CD4-positive, alpha-beta T cell treated with Interferon gamma for 1 hour (primary cell): ENCODE results near the gene GPC1.

Experiments
- DNase-seq: peaks from one replicate; pipeline ENCODE4 v3.0.0-alpha.2; 2020

The GPC1 gene

DNA sequence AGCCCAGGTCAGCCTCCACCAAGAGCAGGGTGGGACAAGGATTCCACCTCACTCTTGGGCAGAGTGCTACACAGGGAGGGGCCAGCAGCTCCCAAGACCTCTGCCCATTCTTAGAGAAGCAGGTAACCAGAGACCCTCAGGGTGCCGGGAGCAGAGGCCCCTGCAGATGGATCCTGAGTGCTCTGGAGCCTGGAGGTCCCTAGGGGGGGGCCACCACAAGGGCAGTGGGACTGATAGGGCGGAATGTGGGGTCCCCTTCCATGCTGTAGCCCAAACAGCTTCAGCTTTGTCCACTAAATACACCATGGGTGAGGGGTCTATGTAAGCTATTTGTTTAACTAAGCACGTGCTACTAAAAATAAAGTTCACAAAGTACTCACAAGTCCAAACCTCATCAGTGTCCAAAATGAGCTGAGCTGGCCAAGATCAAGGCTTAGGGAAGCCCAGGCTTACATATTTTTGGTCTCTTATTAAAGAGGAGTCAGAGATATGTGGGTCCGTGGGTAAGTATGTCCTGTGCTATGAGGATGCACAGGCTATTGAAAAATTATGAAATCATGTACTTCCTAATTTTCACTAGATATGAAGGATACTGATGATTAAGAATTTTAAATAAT lies 21.5 kb upstream of the GPC1 start:
- no peak for DNase-seq

DNA sequence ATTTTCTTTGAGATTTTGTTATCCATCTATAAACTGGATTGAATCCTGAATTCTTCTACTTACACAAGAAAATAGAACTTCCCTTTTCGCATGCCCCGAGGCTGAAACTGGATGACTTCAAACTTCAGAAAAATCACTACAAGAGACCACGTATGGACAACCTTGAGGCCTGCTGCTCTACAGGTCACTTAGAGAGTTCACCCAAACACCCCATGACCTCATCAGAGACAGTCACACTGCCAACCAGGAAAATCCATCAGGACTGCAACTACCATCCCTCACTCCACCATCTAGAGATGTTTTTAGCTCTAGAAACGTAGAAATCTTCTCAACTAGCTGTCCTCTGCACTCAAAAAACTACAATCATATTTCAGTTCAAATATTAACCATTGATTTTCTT lies 18.6 kb upstream of the GPC1 start:
- DNase-seq, result no peak

DNA sequence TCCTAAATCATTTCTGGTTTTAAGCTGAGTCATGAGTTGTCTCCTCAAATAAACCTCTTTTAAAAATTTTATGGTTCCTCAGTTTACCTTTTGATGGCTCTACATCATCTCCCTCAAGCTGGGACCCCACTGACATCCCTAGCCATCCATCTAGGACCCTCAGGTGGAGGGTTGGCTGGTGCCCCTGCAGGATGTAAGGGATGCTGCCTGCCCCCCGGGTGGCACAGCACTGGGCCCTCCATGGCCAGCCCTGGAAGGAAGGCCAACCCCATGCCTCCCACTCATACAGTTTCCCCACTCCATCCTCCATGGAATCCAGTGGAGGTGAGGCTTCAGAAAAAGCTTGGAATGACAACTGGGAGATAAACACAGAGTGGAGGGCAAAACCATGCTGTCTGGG lies 17.2 kb upstream of the GPC1 start:
- DNase-seq, result no peak

DNA sequence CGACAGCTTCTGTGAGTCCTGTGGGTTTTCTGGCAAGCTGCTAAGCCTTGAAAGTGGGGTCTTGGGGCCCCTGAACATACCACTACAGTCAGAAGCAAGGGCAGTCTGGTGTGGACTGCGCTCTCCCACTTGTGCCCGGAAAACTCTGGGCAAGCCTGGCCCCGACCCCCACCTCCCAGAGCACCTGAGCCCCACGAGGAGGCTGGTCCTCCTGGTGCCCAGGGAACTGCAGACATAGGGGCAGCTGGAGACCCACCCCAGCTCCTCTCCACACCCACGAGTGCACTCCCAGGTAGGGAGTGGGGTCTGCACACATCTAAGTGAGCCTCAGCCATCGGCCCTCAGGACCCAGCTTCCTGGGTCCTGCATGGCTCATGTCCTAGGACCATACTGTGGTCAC lies 16.2 kb upstream of the GPC1 start:
- DNase-seq, result no peak

DNA sequence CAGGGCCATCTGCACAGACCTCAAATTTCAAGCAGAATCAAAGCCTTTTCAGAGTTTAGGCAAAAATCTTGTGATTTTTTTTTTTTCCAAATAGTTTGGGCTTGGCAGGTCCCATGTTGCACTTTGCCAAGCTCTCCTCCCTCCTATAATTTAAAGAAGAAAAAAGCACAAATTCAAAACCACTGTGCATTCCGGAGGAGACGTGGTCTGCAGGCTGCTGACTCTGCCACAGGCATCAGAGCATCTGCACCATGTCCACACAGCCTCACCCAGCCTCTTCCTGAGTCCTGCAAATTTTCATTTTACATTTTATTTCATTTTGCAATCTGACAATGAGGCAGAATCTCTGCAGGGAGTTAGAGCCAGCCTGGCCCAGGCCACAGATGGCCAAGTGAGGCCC lies 15.7 kb upstream of the GPC1 start:
- no peak for DNase-seq

DNA sequence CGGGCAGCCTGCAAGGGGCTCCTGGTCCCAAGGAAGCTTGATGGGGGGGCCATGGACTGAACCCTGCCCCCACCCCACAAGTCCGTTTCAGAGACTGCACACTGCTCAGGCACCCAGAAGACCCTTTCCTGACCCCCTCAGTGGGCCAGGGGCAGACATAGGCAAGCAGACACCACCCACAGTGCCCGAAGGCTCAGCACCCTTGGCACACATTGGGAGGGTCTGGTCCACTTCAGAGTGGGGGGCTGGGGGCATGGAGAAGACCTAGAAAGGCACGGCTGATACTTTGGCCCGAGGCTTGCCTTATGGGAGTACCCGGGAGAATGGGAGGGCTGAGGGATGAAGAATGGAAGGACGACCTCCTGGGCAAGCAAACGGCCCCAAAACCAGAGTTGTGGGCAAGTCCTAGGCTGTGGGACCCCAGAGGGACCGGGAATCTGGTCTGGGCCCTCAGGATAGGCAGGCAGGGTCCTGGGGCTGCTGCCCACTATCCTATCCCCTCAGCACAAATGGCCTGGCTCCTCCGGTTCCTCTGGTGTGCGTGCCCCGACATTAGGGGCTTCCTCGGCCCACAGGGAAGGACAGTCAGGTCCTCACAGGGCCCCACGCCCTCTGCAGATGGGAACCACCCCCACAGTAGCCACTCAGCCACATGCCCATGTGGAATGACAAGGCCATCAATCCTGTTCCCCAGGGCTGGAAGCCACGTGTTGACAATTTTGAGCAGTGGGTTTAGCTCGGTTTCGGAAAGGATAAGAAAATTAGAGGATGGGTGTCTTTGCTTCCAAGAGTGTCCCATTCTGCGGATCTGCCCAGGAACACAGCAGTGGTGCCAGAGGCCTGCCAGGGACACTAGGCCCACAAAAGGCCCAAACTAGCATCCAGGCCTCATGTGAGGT lies 15.0 kb upstream of the GPC1 start:
- no peak for DNase-seq

DNA sequence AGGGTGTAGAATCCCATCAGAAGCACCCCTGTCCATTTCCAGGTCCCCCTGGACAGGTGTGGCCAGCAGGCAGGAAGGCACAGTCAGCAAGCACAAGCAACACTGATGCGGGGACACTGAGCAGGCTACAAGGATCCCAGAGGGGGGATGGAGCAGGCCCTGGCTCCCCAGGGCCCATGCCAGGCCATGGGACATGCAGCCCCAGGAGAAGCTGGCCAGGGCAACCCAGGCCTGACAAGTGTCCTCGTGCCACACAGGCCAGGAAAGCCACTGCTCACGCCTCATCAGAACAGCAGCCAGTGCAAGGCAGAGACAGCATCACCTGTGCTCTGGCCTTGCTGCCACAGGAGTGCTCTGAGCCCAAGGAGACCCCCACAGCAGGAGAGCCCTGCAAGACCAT lies 14.1 kb upstream of the GPC1 start:
- no peak for DNase-seq

DNA sequence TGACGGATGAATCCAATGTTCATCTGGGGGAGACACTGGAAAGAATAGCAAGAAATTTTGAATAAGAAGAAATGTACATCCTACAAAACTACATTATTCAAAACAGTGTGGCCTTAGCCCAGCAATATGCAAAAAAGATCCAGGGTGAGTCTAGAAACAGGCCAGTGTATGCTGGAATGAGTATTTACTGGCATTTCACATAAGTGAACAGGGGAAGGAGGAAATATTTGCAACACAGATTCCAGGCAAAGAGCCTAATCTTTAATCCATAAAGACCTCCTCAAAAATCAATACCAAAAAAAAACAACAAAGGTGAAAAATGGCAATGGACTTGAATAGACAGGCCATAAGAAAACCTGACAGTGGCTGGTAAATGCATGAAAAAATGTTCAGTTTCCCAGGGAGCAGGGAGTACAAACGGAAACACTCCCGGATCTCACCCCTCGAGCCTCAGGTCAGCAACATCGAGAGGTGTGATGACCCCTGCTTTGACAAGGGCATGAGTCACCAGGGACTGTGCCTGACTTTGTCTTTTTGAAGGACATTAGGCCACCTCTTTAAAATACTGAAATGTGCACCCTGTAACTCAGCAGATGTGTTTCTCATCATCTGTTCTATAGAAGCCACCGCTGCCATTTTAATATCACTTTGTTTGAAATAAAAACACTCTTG lies 12.7 kb upstream of the GPC1 start:
- no peak for DNase-seq

DNA sequence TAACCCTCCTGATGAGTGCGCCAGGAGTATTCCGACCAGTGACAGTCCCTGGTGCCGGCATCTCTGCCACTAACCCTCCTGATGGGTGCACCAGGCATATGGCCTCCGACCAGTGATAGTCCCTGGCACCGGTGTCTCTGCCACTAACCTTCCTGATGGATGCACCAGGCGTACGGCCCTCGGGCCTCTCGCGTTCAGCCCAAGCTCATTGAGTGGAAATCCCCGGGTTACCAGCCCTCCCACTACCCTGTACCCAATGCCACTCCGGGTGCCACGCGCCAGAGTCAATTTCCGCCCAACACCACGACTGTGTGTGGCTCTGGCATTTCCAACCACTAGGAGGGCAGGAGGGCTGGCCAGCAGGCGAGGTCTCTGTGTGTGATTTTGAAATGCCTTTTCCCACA lies 11.7 kb upstream of the GPC1 start:
- no peak for DNase-seq

DNA sequence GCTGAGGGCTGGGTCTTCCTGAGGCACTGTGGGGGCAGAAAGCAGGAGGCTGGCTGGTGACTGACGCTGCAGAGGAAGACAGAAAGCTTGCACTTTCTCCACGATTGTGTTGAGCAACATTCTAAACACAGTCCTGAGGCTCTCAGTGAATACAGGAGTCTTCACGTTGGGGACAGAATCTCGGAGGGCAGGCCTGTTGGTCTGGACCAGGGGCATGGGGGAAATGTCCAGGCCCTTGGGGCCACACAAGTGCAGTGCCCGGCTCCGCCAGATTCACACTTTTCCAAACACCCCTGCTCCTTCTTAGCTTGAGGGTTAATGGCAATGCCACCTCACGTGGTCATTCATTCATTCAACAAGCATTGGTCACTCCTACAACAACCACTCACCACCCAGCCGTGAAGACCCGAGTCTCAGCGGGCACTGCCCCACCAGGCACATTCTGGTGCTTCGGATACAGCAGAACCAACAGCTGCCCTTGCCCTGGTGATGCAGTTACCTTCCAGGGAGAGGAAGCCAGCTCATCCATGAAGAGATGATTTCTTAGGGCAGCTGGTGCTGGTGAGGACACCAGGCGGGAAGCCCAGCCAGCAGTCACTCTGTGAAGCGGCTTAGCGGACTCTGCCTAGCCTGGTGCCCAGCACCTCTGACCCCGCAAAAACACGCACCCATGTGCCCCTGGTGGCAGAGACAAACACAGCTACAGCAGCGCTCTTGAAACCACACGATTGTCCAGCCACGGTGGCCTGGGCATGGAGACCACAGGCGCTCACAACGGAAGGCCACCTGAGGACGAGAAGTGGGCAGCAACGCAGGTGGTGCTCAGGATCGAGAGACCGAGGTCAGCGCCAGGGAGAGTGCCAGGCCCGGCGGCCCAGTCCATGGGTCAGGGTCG lies 10.9 kb upstream of the GPC1 start:
- DNase-seq, result no peak

DNA sequence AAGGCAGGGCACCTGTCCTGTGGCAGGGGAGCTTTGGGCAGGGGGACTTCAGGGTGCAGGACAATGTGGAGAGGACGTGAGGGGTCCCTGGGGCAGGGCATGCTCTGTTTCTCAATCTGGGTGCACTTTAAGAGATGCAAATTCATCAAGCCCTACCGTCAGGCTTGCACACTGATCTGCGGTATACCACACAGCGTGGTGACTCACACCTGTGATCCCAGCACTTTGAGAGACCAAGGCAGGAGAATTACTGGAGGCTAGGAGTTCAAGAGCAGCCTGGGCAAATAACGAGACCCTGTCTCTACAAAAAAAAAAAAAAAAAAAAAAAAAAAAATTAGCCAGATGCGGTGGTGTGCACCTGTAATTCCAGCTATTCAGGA lies 10.2 kb upstream of the GPC1 start:
- no peak for DNase-seq

DNA sequence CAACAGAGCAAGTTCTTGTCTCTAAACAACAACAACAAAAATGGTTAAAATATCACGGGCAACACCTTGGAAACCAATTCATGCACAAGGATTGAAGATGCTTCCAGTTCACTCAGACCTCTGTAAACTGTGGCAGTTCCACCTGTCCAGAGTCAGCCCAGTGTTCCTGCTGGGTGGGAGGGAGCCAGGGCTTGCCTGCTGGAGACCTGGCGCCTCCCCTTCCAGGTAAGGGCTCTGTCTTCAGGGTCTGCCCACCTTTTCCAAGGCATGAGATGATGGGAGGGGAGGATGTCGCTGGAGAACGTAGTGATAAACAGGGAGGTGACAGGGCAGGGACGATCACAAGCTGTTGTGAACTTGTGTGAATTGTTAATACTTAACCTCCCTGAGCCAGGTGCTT lies 9.8 kb upstream of the GPC1 start:
- no peak for DNase-seq

DNA sequence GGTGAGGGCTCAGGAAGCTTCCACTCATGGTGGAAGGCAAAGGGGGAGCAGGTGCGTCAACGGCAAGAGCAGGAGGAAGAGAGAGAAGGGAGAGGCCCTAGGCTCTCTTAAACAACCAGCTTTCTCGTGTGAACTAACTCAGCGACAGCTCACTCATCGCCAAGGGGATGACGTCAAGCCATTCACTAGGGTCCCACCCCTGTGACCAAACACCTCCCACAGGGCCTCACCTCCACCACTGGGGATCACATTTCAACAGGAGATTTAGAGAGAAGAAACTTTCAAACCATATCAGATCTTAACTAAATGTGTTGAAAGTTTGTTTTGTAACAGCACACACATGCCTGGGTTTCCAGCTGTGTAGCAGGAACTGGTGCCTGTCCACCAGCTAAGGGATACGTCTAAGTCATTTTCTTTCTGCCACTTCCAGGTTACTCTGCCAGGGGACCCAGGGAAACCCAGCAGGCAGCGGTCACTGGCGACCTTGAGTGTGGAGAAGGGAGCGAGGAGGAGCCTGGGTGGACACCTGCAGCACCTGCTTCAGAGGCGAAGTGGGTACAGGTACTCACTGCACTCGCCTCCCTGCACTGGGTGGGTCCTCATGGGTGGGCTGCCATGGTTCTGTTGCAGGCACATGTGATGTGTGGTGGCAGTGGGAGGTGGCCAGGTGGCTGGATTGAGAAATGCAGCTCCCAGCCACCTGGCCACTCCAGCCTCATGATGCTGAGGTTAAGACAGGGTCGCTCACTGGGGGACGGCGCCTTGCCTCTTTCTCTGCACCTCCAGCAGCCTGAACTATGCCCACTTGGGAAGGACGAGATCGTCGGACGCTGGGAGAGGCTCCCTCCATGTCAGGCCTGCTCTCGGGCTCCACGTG lies 8.4 kb upstream of the GPC1 start:
- no peak for DNase-seq

DNA sequence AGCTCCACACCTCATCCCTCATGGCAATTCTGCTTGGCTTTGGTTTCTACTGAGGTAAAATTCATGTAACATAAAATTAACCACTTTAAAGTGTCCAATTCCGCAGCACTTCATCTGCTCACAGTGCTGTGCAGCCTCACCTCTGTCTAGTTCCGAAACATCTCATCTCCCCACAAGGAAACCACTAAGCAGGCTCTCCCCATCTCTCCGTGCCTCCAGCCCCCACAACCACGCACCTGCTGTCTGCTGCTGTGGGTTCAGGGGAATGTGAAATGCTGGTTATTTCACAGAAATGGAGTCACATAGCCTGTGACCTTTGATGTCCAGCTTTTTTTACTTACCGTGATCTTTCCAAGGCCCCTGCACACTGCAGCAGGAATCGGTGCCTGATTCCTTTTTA lies 7.7 kb upstream of the GPC1 start:
- DNase-seq, result no peak

DNA sequence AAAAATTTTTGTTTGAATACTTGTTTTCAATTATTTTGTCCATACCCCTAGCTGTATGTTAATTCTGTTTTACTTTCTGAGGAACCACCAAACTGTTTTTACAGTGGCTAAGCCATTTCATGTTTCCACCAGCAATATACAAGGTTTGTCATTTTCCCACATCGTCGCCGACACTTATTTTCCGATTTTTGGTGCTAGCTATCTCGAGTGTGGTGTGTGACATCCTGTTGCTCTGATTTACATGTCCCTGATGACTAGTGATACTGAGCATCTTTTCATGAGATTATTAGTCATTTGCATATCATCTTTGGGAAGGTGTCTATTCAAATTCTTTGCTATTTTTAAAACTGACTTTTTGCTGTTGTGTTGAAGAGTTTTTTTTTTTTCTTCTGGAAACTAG lies 7.2 kb upstream of the GPC1 start:
- no peak for DNase-seq

DNA sequence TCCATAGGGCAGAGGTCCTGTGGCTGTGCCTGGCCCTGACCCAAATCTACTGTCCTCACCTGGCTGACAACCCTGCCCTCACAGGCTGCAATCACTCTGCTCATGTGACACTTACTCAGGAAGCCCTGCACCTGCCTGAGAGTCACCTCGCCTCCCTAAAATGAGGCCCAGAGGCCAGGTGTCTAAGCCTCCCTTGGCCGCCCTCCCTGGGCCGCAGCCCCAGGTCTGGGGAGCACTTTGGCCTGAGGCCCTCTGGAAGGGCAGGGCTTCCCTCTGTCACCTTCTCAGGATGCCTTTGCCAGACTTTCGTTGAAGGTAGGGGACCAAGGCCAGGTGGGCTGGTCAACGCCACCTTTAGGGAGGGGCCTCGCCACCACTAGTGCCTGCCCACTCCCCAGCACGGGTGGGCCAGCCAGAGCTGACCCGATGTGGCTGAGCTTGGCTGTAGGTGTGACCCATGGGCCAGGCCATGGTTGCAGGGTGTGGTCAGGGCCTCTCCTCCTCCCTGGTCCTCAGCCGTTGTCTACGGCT lies 6.1 kb upstream of the GPC1 start:
- no peak for DNase-seq

DNA sequence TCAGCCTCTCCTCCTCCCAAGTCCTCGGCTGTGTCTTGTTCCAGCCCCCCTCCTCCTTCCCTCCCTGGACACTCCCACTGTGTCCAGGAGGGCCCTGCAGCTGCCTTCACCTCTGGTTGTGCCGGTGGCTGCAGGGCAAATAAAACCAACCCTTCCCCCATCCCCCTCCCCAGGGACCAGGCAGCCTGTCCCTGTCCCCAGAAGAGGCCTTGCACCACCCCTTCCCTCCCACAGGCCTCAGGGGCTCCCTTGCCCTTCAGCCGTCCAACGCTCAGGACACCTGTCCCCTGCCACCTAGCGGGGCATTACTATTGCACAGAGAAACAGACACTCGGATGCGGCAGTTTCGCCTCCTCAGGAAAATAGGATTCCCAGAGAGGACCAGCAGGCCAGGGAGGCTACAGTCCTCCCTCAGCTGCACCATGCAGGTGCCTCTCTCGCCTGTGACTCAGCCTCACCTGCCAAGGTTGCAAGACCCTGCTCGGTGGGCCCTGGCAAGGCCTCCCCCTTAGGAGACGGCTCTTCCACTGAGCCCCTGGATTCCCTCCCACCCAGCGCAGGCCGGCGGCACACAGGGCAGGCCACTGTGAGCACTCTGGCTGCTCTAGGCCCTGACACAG lies 5.5 kb upstream of the GPC1 start:
- DNase-seq, result no peak

DNA sequence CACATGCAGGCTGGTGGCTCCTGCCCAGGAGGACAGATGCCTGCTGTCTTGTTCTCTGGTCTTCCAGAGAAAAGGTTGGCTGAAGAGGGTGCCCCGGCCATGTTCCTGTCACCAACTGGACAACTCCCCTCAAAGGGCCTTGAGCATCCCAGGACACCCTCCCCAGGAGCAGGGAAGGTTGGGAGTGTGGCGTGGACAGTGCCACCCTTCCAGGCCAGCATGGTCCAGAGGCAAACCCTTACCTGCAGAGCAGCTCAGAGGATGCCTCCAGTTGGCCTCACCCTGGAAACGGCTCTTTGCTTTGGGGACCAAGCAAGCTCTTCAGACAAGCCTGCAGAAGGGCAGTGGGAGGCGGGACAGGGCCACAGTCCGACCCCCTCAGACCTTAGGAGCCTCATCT lies 4.9 kb upstream of the GPC1 start:
- no peak for DNase-seq

DNA sequence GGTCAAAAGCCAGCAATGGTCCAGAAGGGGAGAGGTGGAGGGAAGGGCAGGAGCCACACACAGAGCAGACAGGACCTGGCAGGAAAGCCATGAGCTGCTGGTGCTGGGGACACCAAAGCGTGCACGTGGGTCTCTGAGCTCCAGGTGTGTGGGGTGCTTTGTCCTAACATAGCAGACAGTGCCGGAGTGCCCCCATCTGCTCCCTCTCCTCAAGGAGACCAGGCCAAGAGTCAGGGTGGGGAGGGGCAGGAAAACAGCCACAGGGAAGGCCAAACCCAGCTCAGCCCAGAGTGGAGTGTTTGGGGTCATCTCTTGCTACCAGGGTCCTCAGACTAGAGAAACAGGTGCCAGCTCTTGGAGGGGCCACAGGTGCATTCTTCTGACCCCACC lies 4.2 kb upstream of the GPC1 start:
- no peak for DNase-seq

DNA sequence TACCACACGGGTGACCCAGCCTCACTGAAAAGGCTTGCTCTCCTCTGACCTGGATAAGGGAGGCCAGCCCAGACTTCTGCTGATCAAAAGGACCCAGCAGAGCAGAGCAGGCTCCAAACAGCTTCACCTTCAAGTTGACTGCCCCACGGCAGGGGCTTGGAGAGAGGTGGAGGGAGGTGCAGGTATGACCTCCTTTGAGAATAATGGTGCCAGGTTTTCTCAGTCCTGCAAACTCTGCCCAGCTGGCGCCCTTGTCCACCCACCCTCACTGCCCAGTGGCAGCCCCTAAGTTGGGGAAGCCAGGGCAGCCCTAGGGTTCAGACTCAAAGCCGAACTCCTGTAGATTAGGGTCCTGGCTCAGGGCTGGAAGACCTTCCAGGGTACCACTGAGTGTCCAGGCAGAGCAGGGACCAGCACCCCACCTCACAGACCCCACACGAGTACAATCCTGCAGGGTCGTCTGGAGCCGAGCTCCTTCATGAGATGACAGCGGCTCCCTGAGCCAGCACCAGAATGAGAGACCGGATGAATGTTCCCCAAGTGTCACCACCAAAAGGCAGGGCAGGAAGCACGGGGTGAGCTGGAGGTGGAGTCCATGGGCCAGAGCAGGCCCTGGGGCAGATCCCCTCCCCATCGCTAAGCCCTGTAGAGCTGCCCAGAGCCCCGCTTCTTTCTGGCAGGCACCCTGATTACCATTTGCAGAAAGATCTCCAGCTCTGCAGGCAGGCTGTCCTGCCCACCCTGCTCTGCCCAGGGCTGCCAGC lies 3.6 kb upstream of the GPC1 start:
- no peak for DNase-seq

DNA sequence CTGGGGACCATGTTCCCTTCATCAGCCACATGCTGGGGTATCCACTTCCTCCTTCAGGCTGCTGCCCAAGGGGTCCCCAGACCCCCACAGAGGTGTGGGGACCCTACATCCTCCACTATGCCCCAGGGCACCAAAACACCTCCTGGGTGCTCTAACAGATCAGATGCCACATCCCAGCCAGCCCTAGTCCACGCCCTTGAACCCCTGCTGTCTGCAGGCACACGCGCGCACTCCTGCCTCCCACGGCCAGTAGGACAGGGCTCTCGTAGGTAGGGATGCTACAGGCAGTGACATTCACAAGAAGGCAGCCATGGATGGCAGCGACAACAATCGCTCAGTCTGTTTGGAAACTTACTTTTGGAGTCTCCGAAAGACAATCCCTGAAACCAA lies 3.0 kb upstream of the GPC1 start:
- DNase-seq, result no peak
